IgD-negative memory B cell (primary cell): ENCODE data around the gene ALPL. TPM values are rescaled to one million over a fixed set of nuclear protein-coding genes. Genes with fewer than 3 reads are reported as not detected.
"Not testable (repeated sequence)": the region's sequence is repeated elsewhere in the genome, so short reads cannot be mapped to it uniquely, and the experiment has no call there.

Source experiments
- H3K27ac Mint-ChIP-seq, 3 donors: one replicate each; pipeline ENCODE4 v1.8.0; 2020 to 2022; ENCODE audit warnings: mild to moderate bottlenecking in 3 of 3, mixed read lengths in 3 of 3, moderate library complexity in 1 of 3
- H3K27me3 Mint-ChIP-seq: one replicate; pipeline ENCODE4 v1.8.0; 2021; ENCODE audit warnings: mixed read lengths
- H3K36me3 Mint-ChIP-seq: one replicate; pipeline ENCODE4 v1.8.0; 2020; ENCODE audit warnings: mild to moderate bottlenecking, mixed read lengths
- H3K4me1 Mint-ChIP-seq, 3 donors: one replicate each; pipeline ENCODE4 v1.8.0; 2020 to 2022; ENCODE audit warnings: mixed read lengths in 3 of 3, mild to moderate bottlenecking in 1 of 3
- H3K4me3 Mint-ChIP-seq, 4 donors: one replicate each; pipeline ENCODE4 v1.8.0; 2020 to 2022; ENCODE audit warnings: mild to moderate bottlenecking in 4 of 4, mixed read lengths in 4 of 4, moderate library complexity in 3 of 4
- H3K9me3 Mint-ChIP-seq, 3 donors: one replicate each; pipeline ENCODE4 v1.8.0; 2020 to 2021; ENCODE audit warnings: mixed read lengths in 3 of 3, mild to moderate bottlenecking in 1 of 3
- polyA plus RNA-seq: library from polyadenylated mRNA; unstranded; fragments of 300-500 nt; fragmentation: Illumina TruSeq; gene quantifications from one replicate; pipeline ENCODE4 v1.2.3, GENCODE V29; 2021

ALPL gene
- polyA plus RNA-seq, 1 donor from 2014 or later = 1.4 TPM

DNA sequence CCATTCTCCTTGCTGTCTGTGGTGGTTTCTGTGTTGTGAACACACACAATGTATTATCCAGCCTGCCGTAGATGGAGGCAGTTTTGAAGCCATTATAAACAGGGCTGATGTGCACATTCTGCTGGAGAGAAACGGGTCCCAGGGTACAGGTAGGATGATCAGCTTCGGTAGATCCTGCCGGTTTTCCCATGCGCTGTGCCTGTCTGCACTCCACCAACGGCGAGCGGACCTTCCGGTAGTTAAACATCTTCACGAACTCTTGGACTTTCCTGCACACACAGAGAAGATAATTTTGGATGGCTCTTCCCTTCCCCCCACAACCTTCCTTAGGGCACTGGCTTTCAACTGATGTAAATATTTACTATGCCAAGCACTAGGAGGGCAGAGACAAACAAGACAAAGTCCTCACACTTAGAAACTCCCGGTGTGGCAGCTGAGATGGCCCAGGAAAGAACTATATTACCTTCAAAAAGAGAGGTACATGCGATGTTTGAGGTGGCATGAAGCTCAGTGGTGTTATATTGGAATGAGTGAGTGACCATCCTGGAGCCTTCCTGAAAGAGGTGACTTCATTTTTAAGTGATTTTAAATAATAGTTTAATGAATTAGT is 41.7 kb downstream of the ALPL start:
- Mint-ChIP-seq H3K4me1 (peaks cover 3 to 5% (median 4%) of the 10 kb centered on the region in 3 donors), H3K36me3 (no peaks in the 10 kb centered on the region), H3K4me3 (no peak overlapping the region), H3K27me3 (peaks cover 9% of the 10 kb centered on the region), H3K27ac (no peak overlapping the region), H3K9me3 (peaks cover 0 to 2% (median 0%) of the 10 kb centered on the region in 3 donors)

DNA sequence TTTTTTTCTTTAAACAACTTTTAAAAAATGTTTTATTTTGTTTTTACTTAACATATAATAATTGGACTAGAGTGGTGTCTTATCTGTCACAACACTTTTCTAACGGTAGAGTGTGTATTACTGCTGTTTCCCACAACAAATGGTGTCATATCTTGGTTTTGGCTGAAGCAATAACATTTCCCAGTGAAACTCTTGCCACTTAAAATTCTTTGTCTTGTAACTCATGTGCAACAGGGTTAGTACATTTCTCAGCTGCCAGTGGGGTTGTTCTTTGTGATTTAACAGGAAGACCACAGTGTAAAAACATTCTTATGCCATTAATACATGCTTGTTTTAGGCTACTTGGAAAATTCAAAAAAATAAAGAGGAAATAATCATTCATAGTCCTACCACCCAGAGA is 43.5 kb downstream of the ALPL start:
- Mint-ChIP-seq H3K27ac (no peak overlapping the region), H3K4me1 (peaks cover 3 to 5% (median 4%) of the 10 kb centered on the region in 3 donors), H3K4me3 (no peak overlapping the region), H3K27me3 (peaks cover 11% of the 10 kb centered on the region), H3K9me3 (peaks cover 0 to 2% (median 0%) of the 10 kb centered on the region in 3 donors), H3K36me3 (no peaks in the 10 kb centered on the region)

- H3K27me3 Mint-ChIP-seq = peaks cover 11% of the 10 kb centered on the region
- peaks cover 0 to 2% (median 0%) of the 10 kb centered on the region in 3 donors for H3K9me3 Mint-ChIP-seq
- H3K4me1 Mint-ChIP-seq = peaks cover 3 to 5% (median 4%) of the 10 kb centered on the region in 3 donors
- no peaks in the 10 kb centered on the region for H3K36me3 Mint-ChIP-seq
- no peak overlapping the region for H3K27ac Mint-ChIP-seq
- no peak overlapping the region for H3K4me3 Mint-ChIP-seq
Observed at GRCh38 chr1:21553116-21553926, 44.1 kb downstream of the ALPL start.

DNA sequence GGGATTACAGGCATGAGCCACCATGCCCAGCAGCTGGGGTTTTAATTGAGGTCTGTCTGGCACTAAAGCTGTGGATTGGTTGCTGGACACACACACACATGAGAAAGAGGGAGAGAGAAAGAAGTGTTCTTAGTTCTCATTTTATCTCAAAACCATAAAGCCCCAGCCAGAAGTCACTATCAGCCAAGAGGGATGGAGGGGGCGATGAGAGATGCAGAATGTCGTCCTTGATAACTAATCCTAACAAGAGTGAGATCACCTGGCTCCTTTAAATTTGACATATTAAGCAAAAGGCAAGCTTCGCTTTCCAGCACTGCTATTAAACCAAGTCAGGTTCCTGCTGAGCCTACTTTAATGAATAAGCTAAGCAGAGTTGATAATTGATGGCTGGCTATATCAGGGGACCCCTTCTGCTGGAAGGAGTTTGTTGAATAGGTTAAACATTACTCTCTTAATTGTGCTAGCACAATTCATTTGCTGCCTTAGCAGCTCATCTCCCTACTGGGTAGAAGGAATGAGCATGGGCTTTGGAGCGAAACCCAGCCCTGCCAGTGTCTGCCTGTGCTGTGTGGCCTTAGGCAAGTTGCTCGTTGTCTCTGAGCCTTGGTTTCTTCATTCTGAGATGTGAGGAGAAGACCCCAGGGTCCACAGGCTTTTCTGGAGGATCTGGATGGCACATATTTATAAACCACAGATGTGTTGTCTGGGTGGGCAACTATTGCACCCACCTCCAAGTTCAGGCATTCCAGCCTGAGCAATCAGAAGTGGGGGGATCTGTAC is 50.8 kb downstream of the ALPL start:
- Mint-ChIP-seq H3K27me3 (peaks cover 8% of the 10 kb centered on the region), H3K36me3 (no peaks in the 10 kb centered on the region), H3K4me3 (no peak overlapping the region), H3K27ac (no peak overlapping the region), H3K9me3 (no peaks in the 10 kb centered on the region), H3K4me1 (no peaks in the 10 kb centered on the region)

- Mint-ChIP-seq H3K27me3 (peaks cover 8% of the 10 kb centered on the region), H3K4me1 (no peaks in the 10 kb centered on the region), H3K36me3 (no peaks in the 10 kb centered on the region), H3K27ac (no peak overlapping the region), H3K4me3 (no peak overlapping the region), H3K9me3 (no peaks in the 10 kb centered on the region)
Observed at GRCh38 chr1:21560916-21561638, 51.9 kb downstream of the ALPL start.

DNA sequence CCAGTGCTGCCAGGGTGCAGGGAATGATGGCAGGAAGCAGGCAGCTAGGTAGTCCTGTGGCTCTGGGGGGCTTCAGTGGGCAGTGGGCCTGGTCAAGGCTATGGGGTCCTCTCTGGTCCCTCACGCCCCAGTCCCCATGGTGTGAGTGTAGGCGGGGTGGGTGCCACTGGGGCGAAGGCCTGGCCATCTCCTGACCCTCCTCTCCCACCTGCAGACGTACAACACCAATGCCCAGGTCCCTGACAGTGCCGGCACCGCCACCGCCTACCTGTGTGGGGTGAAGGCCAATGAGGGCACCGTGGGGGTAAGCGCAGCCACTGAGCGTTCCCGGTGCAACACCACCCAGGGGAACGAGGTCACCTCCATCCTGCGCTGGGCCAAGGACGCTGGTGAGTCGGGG is 53.7 kb downstream of the ALPL start:
- Mint-ChIP-seq H3K4me1 (no peaks in the 10 kb centered on the region), H3K9me3 (no peaks in the 10 kb centered on the region), H3K36me3 (peaks cover under 1% of the 10 kb centered on the region), H3K4me3 (no peak overlapping the region), H3K27ac (no peak overlapping the region), H3K27me3 (peaks cover 6% of the 10 kb centered on the region)

DNA sequence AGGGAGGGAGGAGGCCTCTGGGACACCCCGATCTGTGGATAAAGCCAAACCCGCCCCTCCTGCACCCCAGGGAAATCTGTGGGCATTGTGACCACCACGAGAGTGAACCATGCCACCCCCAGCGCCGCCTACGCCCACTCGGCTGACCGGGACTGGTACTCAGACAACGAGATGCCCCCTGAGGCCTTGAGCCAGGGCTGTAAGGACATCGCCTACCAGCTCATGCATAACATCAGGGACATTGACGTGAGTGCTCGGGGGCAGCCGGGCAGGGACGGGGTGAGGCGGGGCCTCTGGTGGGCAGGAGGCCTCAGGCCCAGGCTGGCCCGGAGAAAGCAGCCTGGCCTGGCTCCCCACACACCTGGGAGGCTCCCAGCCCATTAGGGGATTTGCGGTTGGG is 54.7 kb downstream of the ALPL start:
- Mint-ChIP-seq H3K9me3 (no peaks in the 10 kb centered on the region), H3K27me3 (peaks cover 6% of the 10 kb centered on the region), H3K27ac (no peak overlapping the region), H3K36me3 (peaks cover 2% of the 10 kb centered on the region), H3K4me3 (no peak overlapping the region), H3K4me1 (no peaks in the 10 kb centered on the region)

- Mint-ChIP-seq H3K4me1 (no peaks in the 10 kb centered on the region), H3K36me3 (peaks cover 2% of the 10 kb centered on the region), H3K27me3 (peaks cover 5% of the 10 kb centered on the region)
Observed at GRCh38 chr1:21564521-21565095, 55.4 kb downstream of the ALPL start.

GRCh38 chr1:21565285-21565684 is 56.1 kb downstream of the ALPL start:
- no peaks in the 10 kb centered on the region for H3K4me1 Mint-ChIP-seq
- no peaks in the 10 kb centered on the region for H3K9me3 Mint-ChIP-seq
- H3K27ac Mint-ChIP-seq = no peak overlapping the region
- H3K36me3 Mint-ChIP-seq = peaks cover 2% of the 10 kb centered on the region
- peaks cover 3% of the 10 kb centered on the region for H3K27me3 Mint-ChIP-seq
- H3K4me3 Mint-ChIP-seq = no peak overlapping the region

More at GRCh38 chr1:21564521-21565095, 55.4 kb downstream of the ALPL start:
- Mint-ChIP-seq H3K9me3 (no peaks in the 10 kb centered on the region), H3K27ac (no peak overlapping the region), H3K4me3 (no peak overlapping the region)

- H3K27ac Mint-ChIP-seq, H3K9me3 Mint-ChIP-seq, H3K27me3 Mint-ChIP-seq, H3K4me1 Mint-ChIP-seq, H3K36me3 Mint-ChIP-seq, H3K4me3 Mint-ChIP-seq: not testable (repeated sequence)
Observed at GRCh38 chr1:21566361-21566760, 57.1 kb downstream of the ALPL start.

DNA sequence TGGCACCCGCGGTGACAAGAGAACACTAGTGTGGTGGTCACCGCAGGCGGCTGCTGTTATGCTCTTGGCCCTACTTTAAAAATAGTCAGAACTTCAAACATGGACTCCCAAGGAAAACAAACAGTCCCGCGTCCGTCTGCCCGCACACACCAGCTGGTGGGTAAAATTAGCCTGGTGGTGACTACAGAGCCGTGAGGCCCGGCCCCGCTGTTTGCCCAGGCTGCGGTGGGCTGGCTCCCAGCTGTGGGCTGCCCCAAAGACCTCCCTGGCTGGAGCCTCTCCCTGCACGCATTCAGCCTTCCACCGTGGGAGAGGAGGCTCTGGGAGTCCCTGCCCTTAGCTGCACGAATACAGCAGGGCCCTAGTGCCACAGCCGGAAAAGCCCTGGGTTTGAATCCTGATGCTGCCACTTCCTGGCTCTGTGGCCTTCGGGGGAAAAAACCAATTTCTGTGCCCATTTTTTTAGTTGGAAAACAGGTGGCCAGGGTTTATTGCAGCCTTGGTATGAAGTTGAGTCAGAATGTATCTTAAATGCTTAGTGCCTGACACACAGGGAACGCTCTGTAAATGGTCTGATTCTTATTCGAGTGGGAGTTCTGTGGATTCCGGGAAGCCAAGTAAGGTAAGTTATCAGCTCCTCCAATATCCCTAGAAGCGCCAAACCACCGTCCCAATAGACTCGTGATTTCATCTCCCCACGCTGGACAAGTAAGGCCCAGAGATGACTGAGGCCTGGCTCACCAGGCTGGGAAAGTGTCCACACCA is 58.2 kb downstream of the ALPL start:
- Mint-ChIP-seq H3K9me3 (peaks cover 0 to 3% (median 0%) of the 10 kb centered on the region in 3 donors), H3K36me3 (peaks cover 2% of the 10 kb centered on the region), H3K4me3 (no peak overlapping the region), H3K27ac (no peak overlapping the region), H3K4me1 (no peaks in the 10 kb centered on the region), H3K27me3 (peaks cover 4% of the 10 kb centered on the region)

GRCh38 chr1:21568006-21568746 is 59.0 kb downstream of the ALPL start:
- no peak overlapping the region for H3K4me3 Mint-ChIP-seq
- H3K27ac Mint-ChIP-seq = no peak overlapping the region
- peaks cover 0 to 3% (median 0%) of the 10 kb centered on the region in 3 donors for H3K9me3 Mint-ChIP-seq
- H3K27me3 Mint-ChIP-seq = peaks cover 4% of the 10 kb centered on the region
- no peaks in the 10 kb centered on the region for H3K4me1 Mint-ChIP-seq
- H3K36me3 Mint-ChIP-seq = peaks cover 2% of the 10 kb centered on the region

DNA sequence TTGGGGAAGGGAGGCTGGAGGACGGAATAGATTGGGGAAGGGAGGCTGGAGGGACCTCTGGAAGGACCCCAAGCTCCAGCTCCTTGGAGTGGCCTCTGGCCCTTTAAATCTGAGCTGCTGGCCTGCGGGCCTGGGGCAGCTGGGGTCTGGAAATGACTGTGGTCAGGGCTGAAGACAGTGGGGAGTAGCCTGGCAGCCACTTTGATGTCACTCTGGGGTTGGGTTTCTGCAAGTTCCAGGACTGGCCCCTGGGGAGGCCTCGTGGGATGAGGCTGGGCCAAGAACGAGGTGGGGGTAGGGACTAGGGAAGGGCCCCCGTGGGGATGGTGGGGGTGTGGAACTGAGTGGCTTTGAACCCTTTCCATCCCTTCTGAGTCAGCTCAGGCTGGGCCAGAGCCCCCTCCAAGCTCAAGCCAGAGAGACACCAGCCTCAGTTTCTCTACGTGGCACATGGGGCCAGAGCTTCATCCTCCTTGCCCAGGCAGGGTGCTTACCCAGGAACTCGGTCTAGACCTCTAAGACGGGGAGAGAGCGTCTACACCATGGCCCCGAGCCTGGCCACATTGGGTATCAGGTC is 59.7 kb downstream of the ALPL start:
- H3K4me1 Mint-ChIP-seq = no peaks in the 10 kb centered on the region

More for the DNA sequence above, 59.7 kb downstream of the ALPL start:
- peaks cover 0 to 3% (median 0%) of the 10 kb centered on the region in 3 donors for H3K9me3 Mint-ChIP-seq
- H3K27me3 Mint-ChIP-seq = peaks cover 7% of the 10 kb centered on the region
- peaks cover 2% of the 10 kb centered on the region for H3K36me3 Mint-ChIP-seq
- H3K27ac Mint-ChIP-seq = no peak overlapping the region
- no peak overlapping the region for H3K4me3 Mint-ChIP-seq
